ENCODE data around the gene MT1G.
"Not testable (repeated sequence)": the region's sequence is repeated elsewhere in the genome, so short reads cannot be mapped to it uniquely, and the experiment has no call there.

The MT1G gene

DNA sequence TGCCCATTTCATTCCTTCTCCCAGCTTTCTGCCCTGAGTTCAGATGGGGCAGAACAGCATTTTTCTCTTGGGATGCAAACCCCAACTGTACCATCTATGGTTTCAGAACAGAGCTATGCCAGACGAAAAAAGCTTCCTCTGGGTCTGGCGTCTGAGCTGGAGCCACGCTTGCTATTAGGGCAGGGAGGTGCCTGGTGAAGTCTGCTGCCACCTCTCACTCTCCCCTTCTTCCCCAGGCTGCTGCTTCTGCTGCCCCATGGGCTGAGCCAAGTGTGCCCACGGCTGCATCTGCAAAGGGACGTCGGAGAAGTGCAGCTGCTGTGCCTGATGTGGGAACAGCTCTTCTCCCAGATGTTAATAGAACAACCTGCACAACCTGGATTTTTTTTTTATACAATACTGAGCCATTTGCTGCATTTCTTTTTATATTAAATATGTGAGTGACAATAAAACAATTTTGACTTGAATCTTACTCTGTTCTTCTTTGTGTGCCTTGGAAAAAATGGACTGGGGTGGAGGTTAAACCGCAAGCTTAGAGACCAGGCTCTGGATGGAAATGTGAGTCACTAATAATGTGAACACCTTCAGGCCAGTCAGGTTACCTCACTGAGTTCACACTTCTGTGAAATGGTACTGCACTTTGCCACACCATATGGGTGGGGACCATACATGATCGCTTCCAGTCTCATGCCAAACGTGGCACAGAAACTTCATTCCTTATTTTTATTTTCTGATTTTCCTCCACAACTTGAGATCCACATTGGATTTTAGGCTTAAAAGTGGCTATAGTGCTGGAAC lies 31.1 kb downstream of the MT1G start:
- DNase-seq (ENCODE audit: low spot score): no peak

DNA sequence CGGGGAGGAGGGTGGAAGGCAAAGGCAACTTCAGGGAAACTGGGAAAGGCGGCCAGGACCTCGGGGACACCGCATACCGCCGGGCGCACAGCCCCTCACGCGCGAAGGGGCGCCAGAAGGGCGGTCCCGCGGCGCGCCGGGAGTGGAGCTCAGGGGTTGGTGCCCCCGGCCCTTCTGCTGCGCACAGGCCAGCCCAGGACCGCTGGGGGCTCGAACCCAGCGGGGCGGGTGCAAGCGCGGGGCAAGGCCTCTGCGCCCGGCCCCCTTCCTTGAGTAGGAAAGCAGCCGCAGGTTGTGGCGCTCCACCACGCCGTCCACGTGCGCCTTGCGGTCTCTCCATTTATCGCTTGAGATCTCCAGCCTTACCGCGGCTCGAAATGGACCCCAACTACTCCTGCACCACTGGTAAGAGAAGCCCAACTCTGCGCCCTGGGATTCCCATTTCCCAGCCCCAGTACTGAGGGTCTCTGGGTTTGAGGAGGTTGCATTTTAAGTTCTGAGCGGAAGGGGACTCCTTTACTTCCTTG lies 32.4 kb downstream of the MT1G start:
- no peak for DNase-seq (ENCODE audit: low spot score)

DNA sequence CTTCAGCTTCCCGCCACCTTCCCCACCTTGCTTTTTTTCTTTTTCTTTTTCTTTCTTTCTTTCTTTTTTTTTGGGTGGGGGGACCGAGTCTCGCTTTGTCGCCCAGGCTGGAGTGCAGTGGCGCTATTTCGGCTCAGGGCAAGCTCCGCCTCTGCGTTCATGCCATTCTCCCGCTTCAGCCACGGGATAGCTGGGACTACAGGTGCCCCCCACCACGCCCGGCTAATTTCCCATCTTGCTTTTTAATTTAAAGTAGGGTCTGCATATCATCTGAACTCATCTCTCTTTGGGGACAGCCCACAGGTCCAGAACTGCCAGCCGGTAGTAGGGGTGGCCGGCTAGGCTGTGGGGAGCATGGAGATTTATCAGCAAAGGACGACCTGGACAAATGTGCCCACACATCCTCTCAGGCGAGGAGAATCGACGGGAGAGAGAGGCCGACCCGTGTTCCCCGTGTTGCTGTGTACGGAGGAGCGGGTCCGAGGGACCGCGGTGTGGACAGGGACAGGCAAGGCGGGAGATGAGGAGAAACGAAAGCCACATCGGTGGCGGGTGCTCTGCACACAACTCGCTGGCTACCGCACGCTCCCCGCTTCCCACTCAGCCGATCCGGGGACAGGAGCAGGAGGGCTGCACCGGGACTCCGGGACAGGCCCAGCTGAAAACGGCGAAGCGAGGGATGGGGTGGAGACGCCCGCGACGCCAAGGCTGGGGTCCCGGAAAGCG lies 33.0 kb downstream of the MT1G start:
- no peak for DNase-seq (ENCODE audit: low spot score)

DNA sequence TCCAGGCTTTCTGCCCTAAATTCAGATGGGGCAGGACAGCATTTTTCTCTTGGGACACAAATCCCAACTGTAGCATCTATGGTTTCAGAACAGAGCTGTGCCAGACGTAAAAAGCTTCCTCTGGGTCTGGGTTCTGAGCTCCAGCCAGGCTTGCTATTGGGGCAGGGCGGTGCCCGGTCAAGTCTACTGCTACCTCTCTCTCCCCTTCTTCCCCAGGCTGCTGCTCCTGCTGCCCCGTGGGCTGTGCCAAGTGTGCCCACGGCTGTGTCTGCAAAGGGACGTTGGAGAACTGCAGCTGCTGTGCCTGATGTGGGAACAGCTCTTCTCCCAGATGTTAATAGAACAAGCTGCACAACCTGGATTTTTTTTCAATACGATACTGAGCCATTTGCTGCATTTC lies 34.3 kb downstream of the MT1G start:
- DNase-seq (ENCODE audit: low spot score): no peak

DNA sequence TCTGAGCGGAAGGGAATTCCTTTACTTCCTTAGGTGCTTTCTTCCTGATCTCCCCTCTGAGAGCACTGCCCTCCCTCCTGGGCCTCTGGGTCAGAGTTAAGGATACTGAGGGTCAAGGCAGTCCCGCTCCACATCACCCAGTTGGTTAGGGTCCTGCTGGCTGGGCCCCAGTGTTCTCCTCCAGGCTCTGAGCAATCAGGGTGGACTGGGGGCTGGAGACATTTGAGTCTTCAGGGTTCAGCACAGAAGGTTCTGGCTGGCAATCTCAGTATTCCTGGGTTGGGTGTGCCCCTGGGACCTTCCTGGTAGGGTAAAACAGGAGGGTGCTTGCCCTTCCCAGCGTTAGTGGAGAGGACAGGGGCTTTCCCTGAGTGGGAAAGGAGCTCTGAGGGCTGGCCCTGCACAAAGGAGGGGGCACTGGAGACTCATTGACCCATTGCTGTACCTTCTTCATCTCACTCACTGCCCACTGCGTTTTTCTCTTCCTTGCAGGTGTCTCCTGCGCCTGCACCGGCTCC lies 35.0 kb downstream of the MT1G start:
- no peak for DNase-seq (ENCODE audit: low spot score)

DNA sequence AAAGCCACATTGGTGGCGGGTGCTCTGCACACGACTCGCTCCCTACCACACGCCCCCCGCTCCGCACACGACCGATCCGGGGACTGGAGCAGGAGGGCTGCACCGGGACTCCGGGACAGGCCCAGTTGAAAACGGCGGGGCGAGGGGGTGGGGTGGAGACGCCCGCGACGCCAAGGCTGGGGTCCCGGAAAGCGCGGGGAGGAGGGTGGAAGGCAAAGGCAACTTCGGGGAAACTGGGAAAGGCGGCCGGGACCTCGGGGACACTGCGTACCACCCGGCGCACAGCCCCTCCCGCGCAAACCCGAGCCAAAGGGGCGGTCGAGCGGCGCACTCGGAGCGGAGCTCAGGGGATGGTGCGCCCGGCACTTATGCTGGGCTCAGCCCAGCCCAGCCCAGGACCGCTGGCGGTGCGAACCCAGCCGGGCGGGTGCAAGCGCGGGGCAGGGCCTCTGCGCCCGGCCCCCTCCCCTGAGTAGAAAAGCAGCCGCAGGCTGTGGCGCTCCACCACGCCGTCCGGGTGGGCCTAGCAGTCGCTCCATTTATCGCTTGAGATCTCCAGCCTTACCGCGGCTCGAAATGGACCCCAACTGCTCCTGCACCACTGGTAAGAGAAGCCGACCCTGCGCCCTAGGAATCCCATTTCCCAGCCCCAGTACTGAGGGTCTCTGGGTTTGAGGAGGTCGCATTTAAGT lies 35.6 kb downstream of the MT1G start, which contains the start of gene MT1M:
TSS of gene MT1M (plus strand) at position 504 of the 692 bp plus-strand sequence. CDS start at position 577, 73 bp downstream.
- no peak for DNase-seq (ENCODE audit: low spot score)

DNA sequence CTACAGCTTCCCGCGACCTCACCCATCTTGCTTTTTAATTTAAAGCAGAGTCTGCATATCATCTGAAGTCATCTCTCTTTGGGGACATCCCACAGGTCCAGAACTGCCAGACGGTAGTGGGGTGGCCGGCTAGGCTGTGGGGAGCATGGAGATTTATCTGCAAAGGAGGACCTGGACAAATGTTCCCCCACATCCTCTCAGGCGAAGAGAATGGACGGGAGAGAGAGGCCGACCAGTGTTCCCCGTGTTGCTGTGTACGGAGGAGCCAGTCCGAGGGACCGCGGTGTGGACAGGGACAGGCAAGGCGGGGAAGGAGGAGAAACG lies 36.1 kb downstream of the MT1G start:
- no peak for DNase-seq (ENCODE audit: low spot score)

DNA sequence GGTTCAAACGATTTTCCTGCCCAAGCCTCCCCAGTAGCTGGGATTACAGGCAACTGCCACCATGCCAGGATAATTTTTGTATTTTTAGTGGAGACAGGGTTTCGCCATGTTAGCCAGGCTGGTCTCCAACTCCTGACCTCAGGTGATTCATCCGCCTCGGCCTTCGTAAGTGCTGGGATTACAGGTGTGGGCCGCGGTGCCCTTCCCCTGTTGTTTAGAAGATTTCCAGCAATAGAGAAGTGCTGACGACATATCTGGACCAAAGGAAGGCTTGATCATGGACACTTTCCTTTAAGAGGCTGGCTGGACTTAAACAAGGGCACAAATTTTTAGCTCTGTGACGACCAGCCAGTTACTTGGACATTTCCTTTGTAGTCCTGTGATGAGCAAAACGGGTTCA lies 36.7 kb downstream of the MT1G start:
- no peak for DNase-seq (ENCODE audit: low spot score)

DNA sequence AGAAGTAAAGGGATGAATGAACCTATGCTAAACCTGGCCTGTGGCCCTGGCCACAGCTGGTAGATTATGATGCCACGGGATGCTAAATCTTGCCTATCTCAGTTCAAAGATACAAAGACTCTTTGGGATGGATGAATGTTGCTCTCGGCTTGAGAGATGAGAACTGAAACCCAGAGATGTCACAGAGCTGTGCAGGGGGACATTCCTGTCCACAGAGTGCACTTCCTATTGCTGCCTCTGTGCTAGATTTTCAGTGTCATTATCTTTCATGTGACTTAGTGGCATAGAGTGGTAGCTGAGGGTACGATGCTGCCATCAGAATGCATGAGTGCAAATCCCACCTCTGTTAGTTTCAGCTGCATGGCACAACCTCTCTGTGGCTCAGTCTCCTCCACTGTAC lies 37.7 kb downstream of the MT1G start:
- DNase-seq (ENCODE audit: low spot score): no peak

DNA sequence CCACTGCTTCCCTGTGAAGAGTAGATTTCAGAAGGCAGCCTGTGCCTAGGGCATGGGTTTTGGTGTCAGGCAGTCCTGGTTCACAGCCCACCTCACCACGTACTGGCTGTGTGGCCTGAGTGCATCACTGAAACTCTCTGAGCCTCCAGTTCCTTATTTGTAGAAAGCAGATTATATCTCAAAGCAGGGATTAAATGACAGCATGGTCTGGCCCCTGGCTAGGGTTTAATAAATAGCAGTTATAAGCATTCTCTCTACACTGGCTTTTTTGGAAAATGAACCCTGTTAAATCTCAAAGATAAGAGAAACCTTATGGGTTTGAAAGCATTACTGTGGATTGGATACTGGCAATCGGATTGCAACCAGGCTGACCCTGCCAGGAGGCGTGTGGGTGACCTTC lies 38.3 kb downstream of the MT1G start:
- DNase-seq (ENCODE audit: low spot score): no peak

DNA sequence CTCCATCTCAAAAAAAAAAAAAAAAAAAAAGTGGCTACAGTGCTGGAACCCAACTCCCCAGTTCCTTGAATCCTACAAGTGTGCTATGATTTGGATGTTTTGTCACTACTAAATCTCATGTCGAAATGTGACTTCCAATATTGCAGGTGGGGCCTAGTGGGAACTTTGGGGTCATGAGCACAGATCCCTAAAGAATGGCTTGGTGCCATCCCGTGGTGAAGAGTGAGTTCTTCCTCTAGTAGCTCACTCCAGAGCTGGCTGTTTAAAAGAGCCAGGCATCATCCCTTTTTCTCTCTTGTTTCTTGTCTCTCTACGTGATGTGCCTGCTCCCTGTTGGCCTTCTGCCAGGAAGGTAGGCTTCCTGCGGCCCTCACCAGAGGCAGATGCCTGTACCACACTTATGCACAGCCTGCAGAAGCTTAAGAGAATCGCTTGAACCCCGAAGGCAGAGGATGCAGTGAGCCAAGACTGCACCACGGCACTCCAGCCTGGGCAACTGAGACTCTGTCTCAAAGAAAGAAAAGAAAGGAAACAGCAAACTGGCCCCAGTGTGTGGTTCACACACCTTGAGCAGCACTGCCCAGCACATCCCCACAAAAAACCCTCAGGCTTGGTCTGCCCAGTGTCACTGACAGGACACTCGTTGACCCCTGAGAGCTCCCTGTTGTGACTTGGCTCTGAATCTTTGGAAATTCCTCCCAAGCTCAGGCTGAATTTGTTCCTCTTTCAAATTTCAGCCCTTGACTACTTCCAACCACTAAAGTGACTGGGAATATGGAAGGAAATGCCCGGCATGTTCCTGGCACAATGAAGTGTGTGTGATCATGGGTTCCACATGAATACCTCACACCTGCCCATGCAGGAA lies 39.1 kb downstream of the MT1G start:
- no peak for DNase-seq (ENCODE audit: low spot score)

DNA sequence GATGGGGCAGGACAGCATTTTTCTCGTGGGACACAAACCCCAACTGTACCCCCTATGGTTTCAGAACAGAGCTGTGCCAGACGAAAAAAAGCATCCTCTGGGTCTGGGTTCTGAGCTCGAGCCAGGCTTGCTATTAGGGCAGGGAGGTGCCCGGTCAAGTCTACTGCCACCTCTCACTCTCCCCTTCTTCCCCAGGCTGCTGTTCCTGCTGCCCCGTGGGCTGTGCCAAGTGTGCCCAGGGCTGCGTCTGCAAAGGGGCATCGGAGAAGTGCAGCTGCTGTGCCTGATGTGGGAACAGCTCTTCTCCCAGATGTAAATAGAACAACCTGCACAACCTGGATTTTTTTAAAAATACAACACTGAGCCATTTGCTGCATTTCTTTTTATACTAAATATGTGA lies 41.2 kb downstream of the MT1G start:
- no peak for DNase-seq (ENCODE audit: low spot score)

DNA sequence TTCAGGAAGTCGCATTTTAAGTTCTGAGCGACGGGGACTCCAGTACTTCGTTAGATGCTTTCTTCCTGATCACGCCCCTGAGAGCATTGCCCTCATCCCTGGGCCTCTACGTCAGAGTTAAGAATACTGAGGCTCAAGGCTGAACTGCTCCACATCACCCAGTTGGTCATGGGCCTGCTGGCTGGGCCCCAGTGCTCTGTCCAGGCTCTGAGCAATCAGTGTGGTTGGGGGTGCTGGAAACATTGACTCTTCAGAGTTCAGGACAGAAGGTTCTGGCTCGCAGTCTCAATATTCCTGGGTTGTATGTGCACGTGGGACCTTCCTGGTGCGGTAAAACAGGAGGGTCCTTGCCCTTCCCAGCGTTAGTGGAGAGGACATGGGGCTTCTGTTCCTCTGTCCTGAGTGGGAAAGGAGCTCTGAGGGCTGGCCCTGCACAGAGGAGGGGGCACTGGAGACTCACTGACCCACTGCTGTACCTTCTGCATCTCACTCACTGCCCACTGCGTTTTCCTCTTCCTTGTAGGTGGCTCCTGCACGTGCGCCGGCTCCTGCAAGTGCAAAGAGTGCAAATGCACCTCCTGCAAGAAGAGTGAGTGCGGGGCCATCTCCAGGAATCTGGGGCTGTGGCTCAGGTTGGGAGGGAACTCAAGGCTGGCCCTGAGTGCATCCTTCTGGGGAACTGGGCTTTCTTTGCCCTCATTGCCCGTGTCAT lies 41.8 kb downstream of the MT1G start:
- DNase-seq (ENCODE audit: low spot score): no peak

DNA sequence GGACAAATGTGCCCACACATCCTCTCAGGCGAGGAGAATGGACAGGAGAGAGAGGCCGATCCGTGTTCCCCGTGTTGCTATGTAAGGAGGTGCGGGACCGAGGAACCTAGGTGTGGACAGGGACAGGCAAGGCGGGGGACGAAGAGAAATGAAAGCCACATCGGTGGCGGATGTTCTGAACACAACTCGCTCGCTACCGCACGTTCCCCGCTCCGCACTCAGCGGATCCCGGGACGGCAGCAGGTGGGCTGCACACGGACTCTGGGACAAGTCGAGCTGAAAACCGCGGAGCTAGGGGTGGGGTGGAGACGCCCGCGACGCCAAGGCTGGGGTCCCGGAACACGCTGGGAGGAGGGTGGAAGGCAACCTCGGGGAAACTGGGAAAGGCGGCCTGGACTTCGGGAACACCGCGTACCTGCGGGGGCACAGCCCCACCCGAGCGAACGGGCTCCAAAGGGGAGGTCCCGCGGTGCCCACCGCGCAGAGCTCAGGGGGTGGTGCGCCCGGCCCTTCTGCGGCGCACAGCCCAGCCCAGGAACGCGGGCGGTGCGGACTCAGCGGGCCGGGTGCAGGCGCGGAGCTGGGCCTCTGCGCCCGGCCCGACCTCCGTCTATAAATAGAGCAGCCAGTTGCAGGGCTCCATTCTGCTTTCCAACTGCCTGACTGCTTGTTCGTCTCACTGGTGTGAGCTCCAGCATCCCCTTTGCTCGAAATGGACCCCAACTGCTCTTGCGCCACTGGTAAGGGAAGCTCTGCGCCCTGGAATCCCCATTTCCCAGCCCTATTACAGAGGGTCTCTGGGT lies 42.5 kb downstream of the MT1G start, which contains the start of gene MT1E:
TSS of gene MT1E (plus strand) at position 642 of the 803 bp plus-strand sequence. CDS start at position 713, 71 bp downstream.
- no peak for DNase-seq (ENCODE audit: low spot score)

DNA sequence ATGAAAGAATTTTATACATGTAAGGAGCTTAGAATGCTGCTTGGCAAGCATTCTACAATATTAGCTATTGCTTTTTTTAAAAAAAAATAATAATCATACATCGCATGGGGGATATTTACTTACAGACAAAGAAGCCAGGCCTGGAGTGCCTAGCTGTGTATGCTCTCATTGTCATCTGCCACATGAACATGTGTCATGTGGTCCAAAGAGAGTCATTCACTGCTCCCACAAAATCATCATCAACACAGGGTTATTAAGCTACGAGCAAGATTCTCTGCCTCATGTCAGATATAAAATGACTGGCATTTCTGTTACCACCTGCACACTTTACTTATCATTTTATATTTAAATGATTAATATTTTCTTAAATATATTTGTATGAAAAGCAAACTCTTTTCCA lies 44.2 kb downstream of the MT1G start:
- DNase-seq (ENCODE audit: low spot score): no peak

DNA sequence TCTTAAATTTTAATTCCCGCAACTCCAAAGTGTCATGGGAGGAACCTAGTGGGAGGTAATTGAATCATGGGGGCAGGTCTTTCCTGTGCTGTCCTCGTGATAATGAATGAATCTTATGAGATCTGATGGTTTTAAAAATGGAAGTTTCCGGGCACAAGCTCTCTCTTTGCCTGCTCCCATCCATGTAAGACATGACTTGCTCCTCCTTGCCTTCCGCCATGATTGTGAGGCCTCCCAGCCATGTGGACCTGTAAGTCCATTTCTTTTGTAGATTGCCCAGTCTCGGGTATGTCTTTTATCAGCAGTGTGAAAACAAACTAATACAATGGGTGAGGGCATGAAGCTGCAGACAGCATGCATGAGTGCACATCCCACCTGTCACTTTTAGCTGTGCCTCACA lies 44.7 kb downstream of the MT1G start:
- not testable (repeated sequence) for DNase-seq (ENCODE audit: low spot score)

DNA sequence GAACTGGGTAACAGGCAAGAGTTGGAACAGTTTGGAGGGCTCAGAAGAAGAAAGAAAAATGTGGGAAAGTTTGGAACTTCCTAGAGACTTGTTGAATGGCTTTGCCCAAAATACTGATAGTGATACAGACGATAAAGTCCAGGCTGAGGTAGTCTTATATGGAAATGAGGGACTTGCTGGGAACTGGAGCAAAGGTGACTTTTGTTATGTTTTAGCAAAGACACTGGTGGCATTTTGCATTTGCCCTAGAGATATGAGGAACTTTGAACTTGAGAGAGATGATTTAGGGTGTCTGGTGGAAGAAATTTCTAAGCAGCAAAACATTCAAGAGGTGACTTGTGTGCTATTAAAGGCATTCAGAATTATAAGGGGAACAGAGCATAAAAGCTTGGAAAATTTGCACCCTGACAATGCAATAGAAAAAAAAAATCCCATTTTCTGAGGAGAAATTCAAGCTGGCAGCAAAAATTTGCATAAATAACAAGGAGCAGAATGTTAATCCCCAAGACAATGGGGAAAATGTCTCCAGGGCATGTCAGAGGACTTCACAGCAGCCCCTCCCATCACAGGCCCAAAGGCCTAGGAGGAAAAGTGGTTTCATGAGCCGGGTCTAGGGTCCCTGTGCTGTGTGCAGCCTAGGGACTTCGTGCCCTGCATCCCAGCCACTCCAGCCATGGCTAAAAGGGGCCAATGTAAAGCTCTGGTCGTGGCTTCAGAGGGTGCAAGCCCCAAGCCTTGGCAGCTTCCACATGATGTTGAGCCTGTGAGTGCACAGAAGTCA lies 46.0 kb downstream of the MT1G start:
- not testable (repeated sequence) for DNase-seq (ENCODE audit: low spot score)

DNA sequence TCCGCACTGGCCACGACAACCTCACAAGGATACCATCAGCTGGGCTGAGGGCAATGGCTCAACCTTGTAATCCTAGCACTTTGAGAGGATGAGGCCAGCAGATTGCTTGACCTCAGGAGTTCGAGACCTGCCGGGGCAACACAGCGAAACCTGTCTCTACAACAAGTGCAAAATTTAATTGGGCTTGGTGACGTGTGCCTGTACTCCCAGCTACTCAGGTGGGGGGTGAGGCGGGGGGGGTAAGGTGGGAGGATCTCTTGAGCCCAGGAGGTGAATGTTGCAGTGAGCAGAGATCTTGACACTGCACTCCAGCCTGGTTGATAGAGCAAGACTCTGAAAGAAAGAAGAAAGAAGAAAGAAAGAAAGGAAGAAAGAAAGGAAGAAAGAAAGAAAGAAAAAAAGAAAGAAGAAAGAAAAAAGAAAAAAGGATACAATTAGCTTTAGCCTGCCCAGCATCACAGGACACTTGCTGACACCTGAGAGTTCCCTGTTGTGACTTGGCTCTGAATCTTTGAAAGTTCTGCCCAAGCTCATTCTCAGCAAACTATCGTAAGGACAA lies 47.4 kb downstream of the MT1G start:
- no peak for DNase-seq (ENCODE audit: low spot score)

DNA sequence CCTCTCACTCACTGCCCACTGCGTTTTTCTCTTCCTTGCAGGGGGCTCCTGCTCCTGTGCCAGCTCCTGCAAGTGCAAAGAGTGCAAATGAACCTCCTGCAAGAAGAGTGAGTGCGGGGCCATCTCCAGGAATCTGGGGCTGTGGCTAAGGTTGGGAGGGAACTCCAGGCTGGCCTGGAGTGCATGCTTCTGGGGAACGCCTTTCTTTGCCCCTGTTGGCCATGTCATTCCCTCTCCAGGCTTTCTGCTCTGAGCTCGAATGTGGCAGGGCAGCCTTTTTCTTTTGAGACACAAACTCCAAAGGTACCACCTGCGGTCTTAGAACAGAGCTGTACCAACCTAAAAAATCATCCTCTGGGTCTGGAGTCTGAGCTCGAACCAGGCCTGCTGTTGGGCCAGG lies 49.7 kb downstream of the MT1G start:
- DNase-seq (ENCODE audit: low spot score): no peak

All from left forelimb (tissue), 1 donor.